Stimulated activated CD8-positive, alpha-beta memory T cell treated with anti-CD3 and anti-CD28 coated beads, Interleukin-4, amount 100 ng/mL, for 4 hours (primary cell): ENCODE results near the gene OGT.
"Not testable (repeated sequence)": the region's sequence is repeated elsewhere in the genome, so short reads cannot be mapped to it uniquely, and the experiment has no call there.

Source experiments
- DNase-seq, 2 donors: peaks; one replicate each; pipeline ENCODE4 v3.0.0-alpha.2; 2020; ENCODE audit warnings: low read depth in 2 of 2, low spot score in 1 of 2

The OGT gene

GRCh38 chrX:71537743-71538142 lies 4.8 kb downstream of the OGT start:
- no peak for DNase-seq

DNA sequence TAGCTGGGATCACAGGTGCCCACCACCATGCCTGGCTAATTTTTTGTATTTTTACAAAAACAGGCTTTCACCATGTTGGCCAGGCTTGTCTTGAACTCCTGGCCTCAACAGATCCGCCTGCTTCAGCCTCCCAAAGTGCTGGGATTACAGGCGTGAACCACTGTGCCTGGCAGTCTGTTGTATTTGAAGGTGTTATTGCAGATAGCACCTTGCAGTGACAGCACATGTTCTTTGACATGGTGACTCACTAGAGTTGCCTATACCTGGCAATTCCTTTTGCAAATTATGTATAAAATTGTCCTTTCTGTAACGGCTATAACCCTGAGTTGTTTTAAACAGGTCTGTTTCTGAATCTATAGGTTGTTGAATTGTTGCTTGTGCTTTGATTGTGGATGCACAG lies 7.9 kb downstream of the OGT start:
- DNase-seq, result no peak

DNA sequence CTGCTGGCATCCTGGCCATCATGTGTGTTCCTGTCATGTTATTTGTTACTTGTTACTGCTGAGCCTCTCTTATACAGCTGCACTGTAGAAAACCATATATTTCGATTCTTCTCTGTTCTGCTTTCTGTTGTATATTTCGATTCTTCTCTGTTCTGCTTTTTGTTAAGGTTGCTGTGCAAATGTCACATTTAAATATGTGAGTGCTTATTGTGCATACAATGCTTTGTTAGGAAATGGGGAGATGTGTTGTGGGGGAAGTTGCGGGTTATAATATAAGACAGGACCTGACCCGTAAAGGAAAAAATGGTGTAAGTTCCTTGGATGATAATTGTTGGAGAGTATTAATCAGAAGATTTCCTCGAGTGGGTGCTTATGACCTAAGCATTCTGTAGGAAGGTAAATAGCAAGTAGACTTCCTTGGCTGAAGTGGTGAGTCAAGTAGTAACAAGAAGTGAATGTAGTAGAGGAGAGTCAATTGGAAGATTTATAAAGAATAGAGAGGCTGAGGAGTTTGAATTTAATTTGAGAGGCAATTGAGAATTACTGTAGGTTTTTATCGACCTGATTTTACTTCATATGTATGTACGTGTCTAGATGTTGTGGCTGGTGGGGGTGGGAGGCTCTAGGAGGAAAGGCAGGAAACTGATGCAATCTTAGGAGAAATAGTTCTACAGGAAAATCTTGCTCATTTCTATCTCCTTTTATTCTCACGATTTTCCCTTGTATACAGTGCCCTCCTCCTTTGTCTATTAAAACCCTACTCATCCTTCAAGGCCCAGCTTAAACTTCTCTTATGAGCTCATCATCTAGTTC lies 8.5 kb downstream of the OGT start:
- DNase-seq, result no peak

DNA sequence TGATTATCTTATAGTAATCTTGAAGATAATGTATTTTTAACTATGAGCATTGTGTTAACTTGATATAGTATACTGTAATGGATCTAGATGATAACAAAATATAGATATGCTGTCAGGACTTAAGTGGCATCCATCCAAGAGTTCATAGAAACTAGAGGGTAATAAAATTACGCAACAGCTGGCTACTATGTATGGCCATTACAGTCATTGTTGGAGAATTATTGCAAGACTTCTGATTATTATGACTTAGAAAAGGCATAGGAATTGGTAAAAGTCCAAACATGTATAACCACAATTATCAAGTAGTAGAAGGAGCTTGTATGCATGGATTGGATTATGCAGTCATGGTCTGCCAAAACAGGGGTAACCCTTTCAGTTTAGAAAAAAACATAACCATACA lies 9.5 kb downstream of the OGT start:
- DNase-seq, result no peak

GRCh38 chrX:71542825-71543224 lies 9.9 kb downstream of the OGT start:
- no peak for DNase-seq

DNA sequence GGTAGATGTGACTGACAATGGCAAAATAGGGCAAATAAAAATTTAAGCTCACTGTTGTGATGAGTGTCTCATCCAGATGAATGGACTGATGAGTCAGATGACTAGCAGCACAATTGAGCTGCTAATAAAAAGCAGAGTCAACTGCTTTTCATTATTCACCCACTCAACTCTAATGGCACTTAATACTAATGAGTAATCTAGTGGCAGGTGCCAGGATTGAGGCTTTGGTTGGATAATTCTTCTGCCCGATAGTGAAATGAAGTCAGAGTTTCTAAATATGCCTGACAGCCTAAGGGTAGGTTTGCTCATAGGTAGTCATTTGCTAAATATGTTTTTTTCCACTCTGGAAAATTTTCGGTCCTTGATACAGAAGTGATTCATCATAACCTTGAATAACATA lies 10.4 kb downstream of the OGT start:
- no peak for DNase-seq

DNA sequence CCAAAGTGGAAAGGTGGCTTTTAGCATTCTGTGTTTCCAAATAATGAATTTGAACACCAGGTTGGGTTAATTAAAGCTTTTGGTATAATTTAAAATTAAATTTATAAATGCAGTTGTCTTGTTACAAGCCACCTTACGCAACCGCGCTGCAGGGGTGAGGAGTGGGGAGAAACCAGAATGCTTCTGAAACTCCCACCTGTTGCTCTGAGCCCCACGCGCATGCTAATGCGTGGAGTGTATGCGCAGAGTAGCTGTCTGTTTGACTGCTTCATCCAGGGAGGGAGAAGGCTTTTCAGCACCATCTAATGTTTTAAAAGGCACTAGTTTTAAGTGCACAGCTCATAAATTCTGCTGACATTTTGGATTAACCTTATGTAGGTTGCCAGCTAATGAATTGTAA lies 12.5 kb downstream of the OGT start:
- no peak for DNase-seq

DNA sequence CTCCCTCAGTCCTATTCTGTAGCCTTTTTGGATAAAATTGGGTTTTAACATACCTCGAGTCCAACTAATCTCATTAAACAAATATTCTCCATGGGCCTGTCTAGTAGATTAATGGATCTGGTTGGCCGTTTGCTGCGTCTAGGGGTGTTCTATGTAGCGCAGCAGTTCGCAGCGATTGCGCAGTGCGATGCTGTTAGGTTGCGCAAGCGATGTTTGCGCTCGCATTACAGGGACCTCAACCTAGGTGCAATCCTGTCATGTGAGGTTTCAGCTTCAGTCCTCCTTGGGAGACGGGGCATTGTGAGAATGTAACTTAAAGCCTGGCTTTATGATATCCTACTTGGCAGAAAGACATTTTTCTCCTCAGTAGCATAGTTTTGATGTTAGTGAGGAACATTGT lies 14.0 kb downstream of the OGT start:
- no peak for DNase-seq

DNA sequence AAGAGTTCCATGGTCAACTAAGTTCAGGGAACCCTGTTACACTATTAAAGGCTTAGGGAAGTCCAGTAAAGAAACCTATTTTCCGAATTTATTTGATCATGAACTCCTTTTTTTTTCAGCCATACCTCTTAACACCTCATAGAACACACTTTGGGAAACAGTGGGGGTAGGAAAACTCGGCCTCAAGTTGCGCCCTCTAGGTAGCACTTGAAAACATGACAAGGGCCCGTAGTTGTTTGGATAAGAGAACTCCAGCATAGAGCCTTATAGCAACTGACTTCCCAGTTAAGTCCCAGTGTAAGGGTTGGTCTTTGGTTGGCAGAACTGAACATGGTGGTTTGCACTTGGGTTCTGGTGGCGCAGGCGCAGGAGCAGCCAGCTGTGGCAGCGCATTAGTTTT lies 14.4 kb downstream of the OGT start:
- no peak for DNase-seq

DNA sequence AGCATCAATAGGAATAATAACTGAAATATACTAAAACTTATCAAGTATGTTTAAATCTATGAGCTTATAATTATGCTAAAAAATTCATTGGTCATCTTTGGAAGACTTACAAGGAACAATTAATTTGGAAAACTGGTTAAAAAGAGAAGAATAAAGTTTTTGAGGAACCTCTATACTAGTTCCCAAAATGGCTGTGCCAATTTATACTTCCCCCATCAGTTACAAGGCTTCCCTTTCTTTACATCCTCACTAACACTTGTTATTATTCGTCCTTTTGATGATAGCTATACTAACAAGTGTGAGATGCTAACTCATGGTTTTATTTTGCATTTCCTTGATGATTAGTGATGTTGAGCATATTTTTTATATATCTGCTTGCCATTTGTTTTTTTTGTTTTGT lies 17.1 kb downstream of the OGT start:
- no peak for DNase-seq

DNA sequence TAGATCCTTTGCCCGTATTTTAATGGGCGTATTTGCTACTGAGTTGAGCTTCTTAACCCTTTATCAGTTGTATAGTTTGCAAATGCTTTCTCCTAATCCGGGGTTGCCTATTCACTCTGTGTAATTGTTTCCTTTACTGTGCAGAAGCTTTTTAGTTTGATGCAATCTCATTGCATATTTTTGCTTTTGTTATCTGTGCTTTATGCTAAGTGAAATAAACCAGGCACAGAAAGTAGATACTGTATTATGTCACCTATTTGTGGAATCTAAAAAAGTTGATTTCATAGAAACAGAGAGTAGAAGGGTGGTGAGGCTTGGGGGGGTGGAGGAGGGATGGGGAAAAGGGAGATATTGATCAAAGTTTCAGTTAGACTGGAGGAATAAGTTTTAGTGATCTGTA lies 17.7 kb downstream of the OGT start:
- DNase-seq, result no peak

GRCh38 chrX:71556036-71556435 lies 23.1 kb downstream of the OGT start:
- DNase-seq, result no peak

GRCh38 chrX:71558920-71559319 lies 26.0 kb downstream of the OGT start:
- no peak for DNase-seq

GRCh38 chrX:71559773-71560172 lies 26.9 kb downstream of the OGT start:
- DNase-seq, result not testable (repeated sequence)

DNA sequence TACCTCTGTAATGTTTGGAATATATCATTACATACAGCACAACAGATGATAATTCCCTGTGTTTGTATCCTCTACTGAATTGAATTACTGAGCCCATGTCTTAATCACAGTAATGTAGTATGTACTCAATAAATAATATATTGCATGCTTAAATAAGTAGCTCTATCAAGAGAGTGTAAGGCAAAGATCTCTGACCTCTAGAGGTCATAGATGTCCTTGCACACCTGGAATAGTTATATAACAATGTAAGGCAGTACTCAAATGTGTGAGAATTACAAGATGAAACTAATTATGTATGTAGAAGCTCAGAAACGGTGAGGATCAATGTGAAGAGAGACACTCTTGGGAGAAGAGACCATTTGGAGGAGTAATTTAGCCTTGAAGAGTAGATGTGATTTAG lies 31.0 kb downstream of the OGT start:
- DNase-seq, result no peak

DNA sequence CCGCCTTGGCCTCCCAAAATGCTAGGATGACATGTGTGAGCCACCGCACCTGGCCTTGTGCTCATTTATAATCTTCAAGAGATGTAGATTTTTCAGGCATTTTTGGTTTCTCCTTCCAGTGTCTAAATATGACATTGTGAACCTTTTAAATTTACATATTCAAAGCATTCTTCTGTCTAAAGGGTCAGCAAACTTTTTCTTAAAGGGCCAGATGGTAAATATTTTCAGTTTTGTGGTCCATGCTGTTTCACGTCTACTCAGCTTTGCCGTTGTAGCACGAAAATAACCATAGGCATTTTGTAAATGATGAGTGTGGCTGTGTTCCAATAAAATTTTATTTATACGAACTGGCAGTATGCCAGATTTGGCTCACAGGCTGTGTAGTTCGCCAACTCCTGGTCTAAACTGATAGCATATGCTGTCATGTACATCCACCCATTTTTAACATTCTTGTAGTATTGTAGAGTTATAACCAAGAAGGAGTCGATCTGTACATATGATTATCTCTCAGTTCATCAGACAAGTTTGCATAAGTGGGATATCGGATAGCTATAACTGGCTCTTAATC lies 32.7 kb downstream of the OGT start:
- DNase-seq, result no peak

DNA sequence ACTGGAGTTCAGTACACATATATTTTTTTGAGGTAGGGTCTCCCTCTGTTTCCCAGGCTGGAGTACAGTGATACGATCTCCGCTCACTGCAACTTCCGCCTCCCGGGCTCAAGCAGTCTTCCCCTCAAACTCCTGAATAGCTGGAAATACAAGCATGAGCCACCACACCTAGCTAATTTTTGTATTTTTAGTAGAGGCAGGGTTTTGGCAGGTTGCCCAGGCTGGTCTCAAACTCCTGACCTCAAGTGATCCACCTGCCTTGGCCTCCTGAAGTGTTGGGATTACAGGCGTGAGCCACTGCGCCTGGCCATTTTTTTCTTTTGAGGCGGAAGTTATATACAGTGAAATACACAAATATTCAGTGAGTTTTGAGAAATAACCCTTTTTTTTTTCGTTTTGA lies 38.5 kb downstream of the OGT start:
- not testable (repeated sequence) for DNase-seq

GRCh38 chrX:71573590-71573989 lies 40.7 kb downstream of the OGT start:
- DNase-seq, result no peak

- DNase-seq, result no peak
Measured at GRCh38 chrX:71577682-71578081, 44.8 kb downstream of the OGT start.

DNA sequence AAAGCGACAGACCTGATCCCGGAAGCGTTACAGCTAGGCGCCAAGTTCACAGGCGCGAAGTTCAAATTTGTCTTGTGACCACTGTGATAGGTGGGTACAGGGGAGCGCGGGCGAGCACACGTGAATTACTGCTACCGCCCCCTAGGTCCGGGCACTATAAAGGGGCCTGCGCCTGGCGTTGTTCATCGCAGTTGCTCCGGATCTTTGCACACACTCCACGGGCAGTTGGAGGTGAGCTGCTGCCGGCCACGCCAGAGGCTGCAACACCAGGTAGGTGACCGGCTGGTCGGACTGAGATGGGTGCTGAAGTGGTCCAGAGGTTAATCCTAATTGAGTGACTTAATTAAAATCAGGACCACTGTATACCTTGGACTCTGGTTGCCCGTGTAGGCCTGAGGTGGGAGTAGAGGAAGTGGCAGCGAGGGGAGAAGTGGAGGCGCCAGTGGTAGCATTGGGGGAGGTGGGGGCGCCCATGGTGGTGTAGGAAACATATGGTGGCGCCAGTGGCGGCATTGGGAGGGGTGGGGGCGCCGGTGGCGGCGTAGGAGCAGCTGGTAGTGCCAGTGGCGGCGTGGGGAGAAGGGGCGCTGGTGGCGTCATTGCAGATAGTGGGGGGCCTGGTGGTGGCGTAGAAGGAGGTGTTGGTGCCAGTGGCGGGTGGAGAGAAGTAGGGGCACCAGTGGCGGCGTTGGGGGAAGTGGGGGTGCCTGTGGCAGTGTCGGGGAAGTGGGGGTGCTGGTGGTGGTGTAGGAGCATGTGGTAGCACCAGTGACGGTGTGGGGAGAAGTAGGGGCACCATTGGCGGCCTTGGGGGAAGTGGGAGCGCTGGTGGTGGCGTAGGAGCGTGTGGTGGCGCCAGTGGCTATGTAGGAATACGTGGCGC lies 45.6 kb downstream of the OGT start, which contains the start of gene GCNA:
TSS of gene GCNA (plus strand) at position 185 of the 883 bp plus-strand sequence. CDS start 2,385 bp downstream, outside the sequence.
- DNase-seq, result no peak

GRCh38 chrX:71579136-71579989 lies 46.5 kb downstream of the OGT start:
- DNase-seq, result no peak
